Fibroblast of lung (primary cell): ENCODE results near the gene CTBP2.

ENCODE experiments used
- EZH2 ChIP-seq: IDR thresholded peaks from 2 replicates; pipeline ENCODE4 v1.5.1; 2012; ENCODE audit warnings: low read length, control low read depth, mild to moderate bottlenecking; ENCODE audit errors: missing control alignments
- TF ChIP-seq, protein P1 (sequence below), 2 donors: IDR thresholded peaks in 1 of 2; conservative IDR thresholded peaks in 1 of 2; 1 replicate in 1 of 2; 2 replicates in 1 of 2; pipeline ENCODE4 v1.5.1; 2011 to 2012; ENCODE audit warnings: low read length in 2 of 2, control low read depth in 1 of 2, inconsistent platforms in 1 of 2, low read depth in 1 of 2, mild to moderate bottlenecking in 1 of 2

DNA sequence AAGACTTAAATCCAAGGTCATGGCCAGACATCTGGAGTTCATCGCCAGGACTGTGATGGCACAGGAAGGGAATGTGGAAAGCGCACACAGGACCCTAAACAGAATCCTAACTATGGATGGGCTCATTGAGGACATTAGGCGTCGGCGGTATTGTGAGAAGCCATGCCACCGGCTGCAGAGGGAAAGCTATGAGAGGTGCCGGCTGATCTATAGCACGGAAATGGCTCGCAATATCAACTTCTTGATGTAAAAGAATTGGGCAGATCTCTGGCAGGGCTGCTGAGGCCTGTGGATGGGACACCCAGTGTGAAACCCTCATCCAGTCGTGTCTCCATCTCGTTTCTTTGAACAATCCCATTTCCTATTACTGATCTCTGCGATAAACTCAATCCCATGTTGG, 6.3 kb upstream of the CTBP2 start:
- TF ChIP-seq, protein P1, sequence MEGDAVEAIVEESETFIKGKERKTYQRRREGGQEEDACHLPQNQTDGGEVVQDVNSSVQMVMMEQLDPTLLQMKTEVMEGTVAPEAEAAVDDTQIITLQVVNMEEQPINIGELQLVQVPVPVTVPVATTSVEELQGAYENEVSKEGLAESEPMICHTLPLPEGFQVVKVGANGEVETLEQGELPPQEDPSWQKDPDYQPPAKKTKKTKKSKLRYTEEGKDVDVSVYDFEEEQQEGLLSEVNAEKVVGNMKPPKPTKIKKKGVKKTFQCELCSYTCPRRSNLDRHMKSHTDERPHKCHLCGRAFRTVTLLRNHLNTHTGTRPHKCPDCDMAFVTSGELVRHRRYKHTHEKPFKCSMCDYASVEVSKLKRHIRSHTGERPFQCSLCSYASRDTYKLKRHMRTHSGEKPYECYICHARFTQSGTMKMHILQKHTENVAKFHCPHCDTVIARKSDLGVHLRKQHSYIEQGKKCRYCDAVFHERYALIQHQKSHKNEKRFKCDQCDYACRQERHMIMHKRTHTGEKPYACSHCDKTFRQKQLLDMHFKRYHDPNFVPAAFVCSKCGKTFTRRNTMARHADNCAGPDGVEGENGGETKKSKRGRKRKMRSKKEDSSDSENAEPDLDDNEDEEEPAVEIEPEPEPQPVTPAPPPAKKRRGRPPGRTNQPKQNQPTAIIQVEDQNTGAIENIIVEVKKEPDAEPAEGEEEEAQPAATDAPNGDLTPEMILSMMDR (conservative IDR thresholded peaks at IDR 0.05 in 1 of 2, IDR thresholded peaks at IDR 0.05 in 1 of 2; ENCODE audit: low read depth in 1 of 2, low read length in 2 of 2): no peak
- TF ChIP-seq EZH2: no peak
